ENCODE measurements around the gene KIF1A.

KIF1A gene

GRCh38 chr2:240823449-240824336 lies 3.7 kb upstream of the KIF1A start:
- Histone ChIP-seq H3K36me3 (ENCODE audit: insufficient read depth, low read length) (no peaks in the 10 kb centered on the region), H3K9ac (ENCODE audit: low read depth, low read length) (no peak overlapping the region), H3K4me2 (ENCODE audit: low read length) (no peak overlapping the region), H3K4me1 (ENCODE audit: control insufficient read depth, insufficient read depth, low read length) (no peaks in the 10 kb centered on the region), H3K4me3 (ENCODE audit: low read length) (no peak overlapping the region), H3K27me3 (ENCODE audit: control insufficient read depth, insufficient read depth, low read length) (peaks cover 84% of the 10 kb centered on the region), H3K9me3 (replicated peaks; ENCODE audit: low read length) (peaks cover 4% of the 10 kb centered on the region)

- Histone ChIP-seq H3K9me3 (replicated peaks; ENCODE audit: low read length) (peaks cover 4% of the 10 kb centered on the region), H3K4me2 (ENCODE audit: low read length) (no peak overlapping the region), H3K4me3 (ENCODE audit: low read length) (no peak overlapping the region), H3K27me3 (ENCODE audit: control insufficient read depth, insufficient read depth, low read length) (peaks cover 83% of the 10 kb centered on the region), H3K4me1 (ENCODE audit: control insufficient read depth, insufficient read depth, low read length) (no peaks in the 10 kb centered on the region), H3K9ac (ENCODE audit: low read depth, low read length) (no peak overlapping the region), H3K36me3 (ENCODE audit: insufficient read depth, low read length) (no peaks in the 10 kb centered on the region)
Observed at GRCh38 chr2:240822280-240822847, 2.3 kb upstream of the KIF1A start.

GRCh38 chr2:240821429-240821778 lies 1.4 kb upstream of the KIF1A start:
- Histone ChIP-seq H3K4me3 (ENCODE audit: low read length) (no peak overlapping the region), H3K27me3 (ENCODE audit: control insufficient read depth, insufficient read depth, low read length) (peaks cover 76% of the 10 kb centered on the region), H3K9me3 (replicated peaks; ENCODE audit: low read length) (peaks cover 4% of the 10 kb centered on the region), H3K4me2 (ENCODE audit: low read length) (no peak overlapping the region), H3K4me1 (ENCODE audit: control insufficient read depth, insufficient read depth, low read length) (no peaks in the 10 kb centered on the region), H3K36me3 (ENCODE audit: insufficient read depth, low read length) (no peaks in the 10 kb centered on the region), H3K9ac (ENCODE audit: low read depth, low read length) (no peak overlapping the region)

GRCh38 chr2:240820607-240821428 lies 799 bp upstream of the KIF1A start:
- Histone ChIP-seq H3K4me2 (ENCODE audit: low read length) (no peak overlapping the region), H3K36me3 (ENCODE audit: insufficient read depth, low read length) (no peaks in the 10 kb centered on the region), H3K27me3 (ENCODE audit: control insufficient read depth, insufficient read depth, low read length) (peaks cover 71% of the 10 kb centered on the region), H3K9ac (ENCODE audit: low read depth, low read length) (no peak overlapping the region), H3K4me3 (ENCODE audit: low read length) (no peak overlapping the region), H3K9me3 (replicated peaks; ENCODE audit: low read length) (peaks cover 4% of the 10 kb centered on the region), H3K4me1 (ENCODE audit: control insufficient read depth, insufficient read depth, low read length) (no peaks in the 10 kb centered on the region)

- Histone ChIP-seq H3K27me3 (ENCODE audit: control insufficient read depth, insufficient read depth, low read length) (peaks cover 55% of the 10 kb centered on the region), H3K4me1 (ENCODE audit: control insufficient read depth, insufficient read depth, low read length) (no peaks in the 10 kb centered on the region), H3K4me2 (ENCODE audit: low read length) (no peak overlapping the region), H3K36me3 (ENCODE audit: insufficient read depth, low read length) (no peaks in the 10 kb centered on the region), H3K4me3 (ENCODE audit: low read length) (no peak overlapping the region), H3K9me3 (replicated peaks; ENCODE audit: low read length) (peaks cover 8% of the 10 kb centered on the region), H3K9ac (ENCODE audit: low read depth, low read length) (no peak overlapping the region)
Observed at GRCh38 chr2:240819126-240819857, 727 bp downstream of the KIF1A start.

- H3K4me2 ChIP-seq (ENCODE audit: low read length): no peak overlapping the region
- H3K9ac ChIP-seq (ENCODE audit: low read depth, low read length): no peak overlapping the region
- no peak overlapping the region for H3K4me3 ChIP-seq (ENCODE audit: low read length)
- peaks cover 9% of the 10 kb centered on the region for H3K9me3 ChIP-seq (replicated peaks; ENCODE audit: low read length)
- no peaks in the 10 kb centered on the region for H3K4me1 ChIP-seq (ENCODE audit: control insufficient read depth, insufficient read depth, low read length)
- peaks cover 48% of the 10 kb centered on the region for H3K27me3 ChIP-seq (ENCODE audit: control insufficient read depth, insufficient read depth, low read length)
- no peaks in the 10 kb centered on the region for H3K36me3 ChIP-seq (ENCODE audit: insufficient read depth, low read length)
Observed at GRCh38 chr2:240818293-240819125, 1.5 kb downstream of the KIF1A start.

- no peak overlapping the region for H3K4me2 ChIP-seq (ENCODE audit: low read length)
- H3K36me3 ChIP-seq (ENCODE audit: insufficient read depth, low read length): no peaks in the 10 kb centered on the region
Observed at GRCh38 chr2:240817496-240818292, 2.3 kb downstream of the KIF1A start.

GRCh38 chr2:240816584-240817495 lies 3.2 kb downstream of the KIF1A start:
- Histone ChIP-seq H3K4me1 (ENCODE audit: control insufficient read depth, insufficient read depth, low read length) (no peaks in the 10 kb centered on the region), H3K27me3 (ENCODE audit: control insufficient read depth, insufficient read depth, low read length) (peaks cover 31% of the 10 kb centered on the region), H3K4me2 (ENCODE audit: low read length) (no peak overlapping the region)

More at GRCh38 chr2:240817496-240818292, 2.3 kb downstream of the KIF1A start:
- Histone ChIP-seq H3K27me3 (ENCODE audit: control insufficient read depth, insufficient read depth, low read length) (peaks cover 39% of the 10 kb centered on the region), H3K4me3 (ENCODE audit: low read length) (no peak overlapping the region), H3K9ac (ENCODE audit: low read depth, low read length) (no peak overlapping the region), H3K4me1 (ENCODE audit: control insufficient read depth, insufficient read depth, low read length) (no peaks in the 10 kb centered on the region), H3K9me3 (replicated peaks; ENCODE audit: low read length) (peaks cover 9% of the 10 kb centered on the region)

GRCh38 chr2:240815761-240816583 lies 4.0 kb downstream of the KIF1A start:
- H3K4me1 ChIP-seq (ENCODE audit: control insufficient read depth, insufficient read depth, low read length): no peaks in the 10 kb centered on the region
- no peak overlapping the region for H3K4me2 ChIP-seq (ENCODE audit: low read length)
- no peak overlapping the region for H3K9ac ChIP-seq (ENCODE audit: low read depth, low read length)
- no peak overlapping the region for H3K4me3 ChIP-seq (ENCODE audit: low read length)
- no peaks in the 10 kb centered on the region for H3K36me3 ChIP-seq (ENCODE audit: insufficient read depth, low read length)
- peaks cover 14% of the 10 kb centered on the region for H3K9me3 ChIP-seq (replicated peaks; ENCODE audit: low read length)
- H3K27me3 ChIP-seq (ENCODE audit: control insufficient read depth, insufficient read depth, low read length): peaks cover 22% of the 10 kb centered on the region

More at GRCh38 chr2:240816584-240817495, 3.2 kb downstream of the KIF1A start:
- no peaks in the 10 kb centered on the region for H3K36me3 ChIP-seq (ENCODE audit: insufficient read depth, low read length)
- H3K4me3 ChIP-seq (ENCODE audit: low read length): no peak overlapping the region
- peaks cover 14% of the 10 kb centered on the region for H3K9me3 ChIP-seq (replicated peaks; ENCODE audit: low read length)
- no peak overlapping the region for H3K9ac ChIP-seq (ENCODE audit: low read depth, low read length)

All from skeletal muscle satellite cell (primary cell).